Adrenal gland (tissue), 12 donors: ENCODE measurements around the gene ARHGAP19. TPM values are rescaled to one million over a fixed set of nuclear protein-coding genes. Genes with fewer than 3 reads are reported as not detected.

Experiments
- DNase-seq, 7 donors: peaks; one replicate each; pipeline ENCODE4 v3.0.0-alpha.2; 2019 to 2020
- H3K27ac ChIP-seq, 5 donors: fragments of 200-600 bp; sonication (generic) in 4 of 5; 1 replicate in 3 of 5; 2 replicates in 2 of 5; pipeline versions ENCODE4 v1.5.1 to v1.8.0; 2016 to 2020; ENCODE audit warnings: mild to moderate bottlenecking in 1 of 5
- H3K27me3 ChIP-seq: fragments of 200-600 bp; 2 replicates; pipeline ENCODE4 v1.8.0; 2021
- H3K36me3 ChIP-seq, 2 donors: fragments of 200-600 bp; replicated peaks in 1 of 2; 1 replicate in 1 of 2; 2 replicates in 1 of 2; pipeline versions ENCODE4 v1.5.1 to v1.8.0; 2018 to 2022
- H3K4me1 ChIP-seq, 2 donors: fragments of 200-600 bp; replicated peaks in 1 of 2; 1 replicate in 1 of 2; 2 replicates in 1 of 2; pipeline versions ENCODE4 v1.5.1 to v1.8.0; 2018 to 2021
- H3K4me3 ChIP-seq, 4 donors: fragments of 200-600 bp; sonication (generic) in 3 of 4; one replicate each; pipeline ENCODE4 v1.5.1; 2016 to 2018
- H3K9me3 ChIP-seq, 3 donors: fragments of 200-600 bp; sonication (generic) in 1 of 3; replicated peaks in 1 of 3; 1 replicate in 2 of 3; 2 replicates in 1 of 3; pipeline versions ENCODE4 v1.5.1 to v1.8.0; 2016 to 2021
- CTCF ChIP-seq, 6 experiments: fragments of 450-650 bp in 4 of 6; fragments of 200-600 bp in 2 of 6; sonication (generic) in 1 of 6; IDR thresholded peaks; 1 replicate in 5 of 6; 2 replicates in 1 of 6; pipeline versions ENCODE4 v1.5.1 to v1.8.0; 2016 to 2021; ENCODE audit warnings: antibody characterized with exemption in 6 of 6, mild to moderate bottlenecking in 2 of 6, moderate library complexity in 1 of 6
- POLR2A ChIP-seq, 2 donors: fragments of 450-650 bp; IDR thresholded peaks; one replicate each; pipeline ENCODE4 v1.6.1; 2017; ENCODE audit warnings: antibody characterized with exemption in 2 of 2, mild to moderate bottlenecking in 2 of 2, moderate library complexity in 1 of 2
- WGBS, 4 donors: extraction: QIAGEN DNeasy Blood & Tissue Kit in 2 of 4; methylation state at CpG; one replicate each; pipeline versions ENCODE4 v1.1.5 to v1.1.7; 2013 to 2017; 5-methylcytosine and 5-hydroxymethylcytosine counted together
- intact Hi-C, 2 donors: fragments of 100-400 bp; cut with DNase I; formaldehyde crosslinking; loops; one replicate each; pipeline versions ENCODE4 v1.14.1 to v1.15.0; 2022 to 2023
- polyA plus RNA-seq, 3 donors: library from polyadenylated mRNA; stranded (reverse); fragments of 200-250 nt in 2 of 3; fragments of 350-450 nt in 1 of 3; fragmentation: Illumina TruSeq in 1 of 3; extraction: RNeasy Lipid Tissue Mini Kit (QIAGEN cat#74804) in 1 of 3; gene quantifications; one replicate each; pipeline ENCODE4 v1.2.3, GENCODE V29; 2013 to 2014
- small RNA-seq, 2 donors: library from RNA; depleted of rRNA; stranded (forward); fragments of <200 nt; gene quantifications; one replicate each; pipeline ENCODE3, GENCODE V24; 2016
- total RNA-seq, 9 donors: library from RNA; depleted of rRNA in 4 of 9; stranded (reverse); fragments of >200 nt in 4 of 9; fragments of 120-200 nt in 1 of 9; fragmentation: NEBNext Ultra II Directional in 1 of 9; extraction: Animal tissue kit (Norgen Biotek cat#: 25700) in 1 of 9; gene quantifications; one replicate each; pipeline versions ENCODE4 v1.1.0 to v1.2.4, GENCODE V29; 2013 to 2023
- donor health status: healthy with polysubstance abuse.
- donor health status: Bipolar disorder and iron deficiency.
- donor health status: DM: yes; HTN: yes; CAD: no.
- donor health status: DM: no; HTN: no; CAD: no.
- donor health status: DM: no; HTN: no; CAD: no.
- donor health status: DM: yes; HTN: yes; CAD: no.

ARHGAP19 gene
- total and polyA plus RNA-seq, 12 donors: 1.7 to 15.0 (median 6.8) TPM

DNA sequence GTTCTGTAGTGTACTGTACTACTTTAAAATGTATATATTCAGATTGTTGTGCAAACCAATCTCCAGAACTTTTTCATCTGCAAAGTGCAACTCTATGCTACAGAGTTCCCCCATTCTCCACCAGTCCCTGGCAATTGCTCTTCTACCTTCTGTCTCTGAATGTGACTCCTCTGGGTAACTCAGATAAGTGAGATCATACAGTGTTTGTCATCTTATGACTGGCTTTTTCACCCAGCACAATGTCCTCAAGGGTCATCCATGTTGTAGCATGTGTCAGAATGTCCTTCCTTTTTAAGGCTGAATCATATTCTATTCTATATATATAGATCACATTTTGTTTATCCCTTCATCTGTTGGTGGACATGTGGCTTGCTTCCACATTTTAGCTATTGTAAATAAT is 117.5 kb downstream of the ARHGAP19 start:
- TF ChIP-seq POLR2A (IDR thresholded peaks at IDR 0.05) (no peak), CTCF (IDR thresholded peaks at IDR 0.05) (no peak)
- DNase-seq: no peak
- H3K4me3 ChIP-seq: no peak overlapping the region
- intact Hi-C loops: no loop called here
- H3K27me3 ChIP-seq: no peaks in the 10 kb centered on the region
- H3K36me3 ChIP-seq: no peaks in the 10 kb centered on the region
- no peak overlapping the region for H3K27ac ChIP-seq
- H3K9me3 ChIP-seq: no peaks in the 10 kb centered on the region
- no peaks in the 10 kb centered on the region for H3K4me1 ChIP-seq

DNA sequence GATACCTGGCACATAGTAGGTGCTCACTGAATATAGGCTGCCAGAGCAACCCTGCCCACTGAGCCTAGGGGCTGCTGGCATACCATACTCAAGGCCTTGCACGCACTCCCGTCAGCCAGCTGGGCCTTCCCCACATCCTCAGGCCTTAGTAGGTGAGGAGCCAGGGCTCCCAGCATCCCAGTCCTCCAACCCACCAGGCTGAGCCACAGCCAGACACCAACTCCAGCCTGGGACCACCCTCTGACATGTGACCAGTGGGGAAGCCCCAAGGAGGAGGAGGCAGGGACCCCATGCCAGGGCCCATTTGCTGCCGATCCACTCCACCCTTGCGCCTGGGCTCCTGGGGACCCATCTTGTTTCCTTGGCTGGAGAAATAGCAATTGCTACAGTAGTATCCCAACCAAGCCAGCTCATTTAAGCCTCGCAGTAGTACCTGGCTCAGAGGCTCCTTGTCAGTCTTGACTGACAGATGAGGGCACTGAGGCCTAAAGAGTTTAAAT is 118.1 kb downstream of the ARHGAP19 start:
- Histone ChIP-seq H3K9me3 (no peaks in the 10 kb centered on the region), H3K4me3 (no peak overlapping the region), H3K27me3 (peaks cover 2% of the 10 kb centered on the region), H3K27ac (no peak overlapping the region), H3K36me3 (no peaks in the 10 kb centered on the region), H3K4me1 (no peaks in the 10 kb centered on the region)
- DNase-seq: no peak
- intact Hi-C loops: no loop called here
- 85 to 100% (median 97%) methylated on average over 3 to 5 of the region's 5 CpGs for WGBS, 4 donors
- TF ChIP-seq CTCF (IDR thresholded peaks at IDR 0.05) (no peak), POLR2A (IDR thresholded peaks at IDR 0.05) (no peak)

- intact Hi-C loops: no loop called here
- WGBS, 4 donors: 73 to 91% (median 82%) methylated on average over 5 to 6 of the region's 6 CpGs
- H3K4me1 ChIP-seq: no peaks in the 10 kb centered on the region
- no peaks in the 10 kb centered on the region for H3K9me3 ChIP-seq
- TF ChIP-seq POLR2A (IDR thresholded peaks at IDR 0.05) (no peak), CTCF (IDR thresholded peaks at IDR 0.05) (no peak)
- DNase-seq: no peak
- H3K4me3 ChIP-seq: no peak overlapping the region
- no peak overlapping the region for H3K27ac ChIP-seq
- H3K36me3 ChIP-seq: no peaks in the 10 kb centered on the region
- peaks cover 5% of the 10 kb centered on the region for H3K27me3 ChIP-seq
Measured at GRCh38 chr10:97173036-97173435, 119.4 kb downstream of the ARHGAP19 start.

Small RNAs within 50 kb of the gene (small RNA-seq; reads per million reads assigned to genes)
- gene RF00017: 0 reads per million in 2 donors

Other genes starting within 250 kb of the ARHGAP19 start
- gene SLIT1, start 106.7 kb downstream of the ARHGAP19 start, total RNA-seq: under 1 TPM; 0.06 to 0.65 (median 0.14) TPM
- under 1 TPM; 0.05 to 0.24 (median 0.24) TPM for gene SLIT1, start 106.7 kb downstream of the ARHGAP19 start, polyA plus RNA-seq
- 10 to 100 TPM in 2 of 9 donors, 1 to 10 TPM in 7; 2.0 to 11.1 (median 7.4) TPM for gene FRAT1, start 26.6 kb upstream of the ARHGAP19 start, total RNA-seq
- 1 to 10 TPM; 1.3 to 2.7 (median 2.3) TPM for gene FRAT1, start 26.6 kb upstream of the ARHGAP19 start, polyA plus RNA-seq
- 10 to 100 TPM in 5 of 9 donors, 1 to 10 TPM in 4; 3.4 to 17.9 (median 10.0) TPM for gene FRAT2, start 42.1 kb upstream of the ARHGAP19 start, total RNA-seq
- 1 to 10 TPM; 2.8 to 4.1 (median 3.3) TPM for gene FRAT2, start 42.1 kb upstream of the ARHGAP19 start, polyA plus RNA-seq
- 10 to 100 TPM; 13.3 to 56.9 (median 27.5) TPM for gene RRP12, start 108.7 kb upstream of the ARHGAP19 start, total RNA-seq
- gene RRP12, start 108.7 kb upstream of the ARHGAP19 start, polyA plus RNA-seq: 10 to 100 TPM; 27.2 to 42.9 (median 35.6) TPM
- 100 to 1,000 TPM; 307 to 578 (median 404) TPM for gene PGAM1, start 133.6 kb upstream of the ARHGAP19 start, total RNA-seq
- gene PGAM1, start 133.6 kb upstream of the ARHGAP19 start, polyA plus RNA-seq: 100 to 1,000 TPM in 1 of 3 donors, 10 to 100 TPM in 2; 55.4 to 627 (median 84.4) TPM
- 10 to 100 TPM; 22.3 to 95.8 (median 32.7) TPM for gene EXOSC1, start 153.4 kb upstream of the ARHGAP19 start, total RNA-seq
- 10 to 100 TPM; 38.3 to 46.7 (median 38.5) TPM for gene EXOSC1, start 153.4 kb upstream of the ARHGAP19 start, polyA plus RNA-seq
- gene ZDHHC16, start 153.5 kb upstream of the ARHGAP19 start, total RNA-seq: 10 to 100 TPM; 18.8 to 58.7 (median 24.7) TPM
- gene ZDHHC16, start 153.5 kb upstream of the ARHGAP19 start, polyA plus RNA-seq: 10 to 100 TPM; 30.9 to 41.1 (median 38.4) TPM
- 100 to 1,000 TPM in 1 of 9 donors, 10 to 100 TPM in 8; 38.7 to 139 (median 61.0) TPM for gene MMS19, start 205.8 kb upstream of the ARHGAP19 start, total RNA-seq
- 10 to 100 TPM; 46.8 to 79.8 (median 68.4) TPM for gene MMS19, start 205.8 kb upstream of the ARHGAP19 start, polyA plus RNA-seq
- 10 to 100 TPM in 8 of 9 donors, 1 to 10 TPM in 1; 7.9 to 24.2 (median 13.3) TPM for gene UBTD1, start 206.3 kb upstream of the ARHGAP19 start, total RNA-seq
- gene UBTD1, start 206.3 kb upstream of the ARHGAP19 start, polyA plus RNA-seq: 10 to 100 TPM in 2 of 3 donors, 1 to 10 TPM in 1; 1.4 to 20.6 (median 17.4) TPM